Uterus (tissue), 2 donors: ENCODE data around the gene ARL5B.
"Not testable (repeated sequence)": the region's sequence is repeated elsewhere in the genome, so short reads cannot be mapped to it uniquely, and the experiment has no call there.

Experiments
- CTCF ChIP-seq, 4 experiments: fragments of 200-600 bp in 2 of 4; fragments of 450-650 bp in 2 of 4; sonication (generic) in 2 of 4; IDR thresholded peaks; one replicate each; pipeline ENCODE4 v1.5.1; 2016 to 2019; ENCODE audit warnings: antibody characterized with exemption in 4 of 4, mild to moderate bottlenecking in 2 of 4, moderate library complexity in 1 of 4
- POLR2A ChIP-seq, 2 donors: fragments of 450-650 bp; IDR thresholded peaks; one replicate each; pipeline ENCODE4 v1.6.1; 2016; ENCODE audit warnings: antibody characterized with exemption in 2 of 2, mild to moderate bottlenecking in 1 of 2, moderate library complexity in 1 of 2

GRCh38 chr10:18627452-18628018, 31.7 kb upstream of the ARL5B start:
- not testable (repeated sequence) for TF ChIP-seq POLR2A (IDR thresholded peaks at IDR 0.05)
- TF ChIP-seq CTCF (IDR thresholded peaks at IDR 0.05): peak in 1 of 4 experiments; percentile 10
